ENCODE measurements around the gene SLC12A3. TPM values are rescaled to one million over a fixed set of nuclear protein-coding genes. Genes with fewer than 3 reads are reported as not detected.

Gene SLC12A3
- total RNA-seq, 4 donors from 2014 or later = 0.14 TPM; not detected in 3

DNA sequence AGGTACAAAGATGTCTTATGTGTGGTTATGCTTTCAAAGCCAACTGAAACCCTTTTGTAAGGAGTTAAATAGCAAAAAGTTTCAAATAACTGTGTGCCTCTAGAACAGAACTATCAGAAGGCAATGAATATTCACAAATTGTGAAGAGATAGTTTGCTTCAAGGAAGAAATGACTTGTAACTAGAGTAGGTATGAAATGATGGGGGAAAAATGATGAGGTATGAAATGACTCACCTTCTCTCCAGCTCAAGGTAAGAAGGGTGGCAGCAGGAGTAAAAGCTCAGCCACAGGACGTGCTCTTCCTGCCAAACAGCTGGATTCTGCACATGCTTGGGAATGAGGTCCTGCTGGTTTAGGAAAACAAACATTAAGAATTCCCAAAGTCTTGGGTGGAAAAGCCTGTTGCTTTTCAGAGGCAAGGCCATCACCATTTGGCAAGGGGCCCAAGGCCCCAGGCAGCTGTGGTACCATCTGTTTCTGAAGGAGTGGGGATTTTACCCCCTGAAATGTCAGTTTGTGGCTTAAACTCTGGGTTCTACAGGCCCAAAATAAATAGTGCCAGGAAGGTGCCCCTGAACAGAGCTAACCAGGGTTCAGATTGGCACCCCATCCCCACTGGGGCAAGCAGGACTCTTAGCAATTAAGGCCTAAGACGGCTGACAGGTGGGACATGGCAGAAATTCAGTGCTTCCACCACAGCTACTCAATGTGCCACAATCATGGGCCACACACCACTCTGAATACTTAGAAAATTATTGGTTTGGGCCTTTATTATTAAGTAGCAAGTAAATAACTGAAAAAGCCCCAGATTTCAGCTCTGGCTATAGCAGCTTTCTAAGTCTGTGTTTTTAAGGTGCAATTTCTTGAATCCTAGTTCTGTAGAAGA, 80.2 kb downstream of the SLC12A3 start:
- no peak overlapping the region for H3K27ac ChIP-seq
- no peaks in the 10 kb centered on the region for H3K36me3 ChIP-seq
- intact Hi-C loops (cut with DNase I; ENCODE audit: low total_unique reads) = no loop called here
- no peak for DNase-seq
- H3K4me1 ChIP-seq = no peaks in the 10 kb centered on the region
- no peak overlapping the region for H3K4me3 ChIP-seq
- TF ChIP-seq CTCF (IDR thresholded peaks at IDR 0.05) (no peak), POLR2A (IDR thresholded peaks at IDR 0.05) (no peak)
- H3K27me3 ChIP-seq = no peaks in the 10 kb centered on the region
- H3K9me3 ChIP-seq = no peaks in the 10 kb centered on the region

DNA sequence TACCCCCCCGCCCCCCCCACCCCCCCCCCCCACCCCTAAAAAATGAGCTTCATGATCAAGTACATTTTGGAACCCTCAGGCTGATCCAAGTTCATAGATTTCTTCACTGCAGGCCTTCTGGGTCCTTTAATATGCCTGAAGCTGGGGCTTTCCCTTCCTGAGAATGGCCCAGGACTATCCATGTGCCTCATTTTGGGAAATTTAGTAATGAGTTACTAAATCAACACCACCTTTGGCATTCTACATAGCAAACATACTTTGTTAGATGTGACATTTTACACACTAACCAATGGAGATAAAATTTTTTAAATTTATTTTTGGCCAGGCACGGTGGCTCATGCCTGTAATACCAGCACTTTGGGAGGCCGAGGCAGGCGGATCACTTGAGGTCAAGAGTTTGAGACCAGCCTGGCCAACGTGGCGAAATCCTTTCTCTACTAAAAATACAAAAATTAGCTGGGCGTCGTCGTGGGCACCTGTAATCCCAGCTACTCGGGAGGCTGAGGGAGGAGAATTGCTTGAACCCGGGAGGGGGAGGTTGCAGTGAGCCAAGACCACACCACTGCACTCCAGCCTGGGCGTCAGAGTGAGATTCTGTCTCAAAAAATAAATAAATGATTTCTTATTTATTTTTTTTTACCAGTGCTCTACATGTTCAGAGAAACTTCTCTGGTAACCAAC, 81.0 kb downstream of the SLC12A3 start:
- Histone ChIP-seq H3K9me3 (no peaks in the 10 kb centered on the region), H3K36me3 (no peaks in the 10 kb centered on the region), H3K27me3 (no peaks in the 10 kb centered on the region), H3K27ac (no peak overlapping the region), H3K4me1 (no peaks in the 10 kb centered on the region), H3K4me3 (no peak overlapping the region)
- TF ChIP-seq POLR2A (IDR thresholded peaks at IDR 0.05) (no peak), CTCF (IDR thresholded peaks at IDR 0.05) (no peak)
- intact Hi-C loops (cut with DNase I; ENCODE audit: low total_unique reads) = no loop called here
- no peak for DNase-seq

DNA sequence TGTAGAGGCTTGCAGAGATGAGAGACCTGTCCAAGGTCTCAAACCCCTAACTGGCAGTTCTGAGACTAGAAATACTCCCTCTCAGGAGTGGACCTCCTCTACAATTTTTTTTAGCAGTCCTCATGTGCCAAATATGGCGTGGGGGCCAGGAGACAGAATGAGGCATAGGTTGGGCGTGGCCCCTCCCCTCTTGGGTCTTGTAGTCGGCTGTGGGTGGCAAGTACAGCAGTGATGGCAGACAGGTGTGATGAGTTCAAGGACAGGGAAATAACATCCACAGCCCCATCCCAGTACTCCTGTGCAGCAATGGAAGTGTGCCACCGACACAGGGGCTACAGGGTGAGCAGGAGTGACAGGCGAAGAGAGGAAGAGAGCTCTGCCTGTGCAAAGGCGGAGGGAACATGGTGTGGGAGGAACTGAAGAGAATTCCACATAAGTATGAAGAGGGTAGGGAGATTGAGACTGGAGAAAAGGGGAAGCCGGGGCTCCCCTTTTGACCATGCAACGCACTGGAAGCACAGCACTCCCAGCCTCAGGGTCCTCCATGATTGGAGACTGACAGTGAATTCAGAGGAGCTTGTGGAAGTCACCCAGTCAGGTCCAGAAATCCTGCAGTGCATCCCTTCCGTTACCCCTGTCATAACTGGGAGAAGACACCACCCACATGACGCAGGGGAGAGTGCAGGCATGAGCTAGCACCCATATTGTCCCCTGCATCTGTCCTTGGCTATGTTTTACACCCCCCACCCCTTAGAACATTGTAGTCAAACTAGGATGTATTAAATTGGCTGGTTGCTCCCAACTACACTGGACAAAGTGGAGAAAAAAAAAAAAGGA, 82.0 kb downstream of the SLC12A3 start:
- intact Hi-C loops (cut with DNase I; ENCODE audit: low total_unique reads) = no loop called here
- DNase-seq = no peak
- Histone ChIP-seq H3K27me3 (no peaks in the 10 kb centered on the region), H3K27ac (no peak overlapping the region), H3K4me3 (no peak overlapping the region), H3K4me1 (no peaks in the 10 kb centered on the region), H3K9me3 (no peaks in the 10 kb centered on the region), H3K36me3 (no peaks in the 10 kb centered on the region)
- TF ChIP-seq POLR2A (IDR thresholded peaks at IDR 0.05) = no peak
- no peak for TF ChIP-seq CTCF (IDR thresholded peaks at IDR 0.05)

- H3K36me3 ChIP-seq = no peaks in the 10 kb centered on the region
- DNase-seq = no peak
- intact Hi-C loops (cut with DNase I; ENCODE audit: low total_unique reads) = no loop called here
Measured at GRCh38 chr16:56947604-56947995, 82.6 kb downstream of the SLC12A3 start.

More at GRCh38 chr16:56947604-56947995, 82.6 kb downstream of the SLC12A3 start:
- Histone ChIP-seq H3K4me3 (no peak overlapping the region), H3K9me3 (no peaks in the 10 kb centered on the region), H3K27me3 (no peaks in the 10 kb centered on the region), H3K27ac (no peak overlapping the region), H3K4me1 (no peaks in the 10 kb centered on the region)
- TF ChIP-seq POLR2A (IDR thresholded peaks at IDR 0.05) (no peak), CTCF (IDR thresholded peaks at IDR 0.05) (no peak)
